Measurements from ENCODE around the gene RAB5IF. TPM values are rescaled to one million over a fixed set of nuclear protein-coding genes. Genes with fewer than 3 reads are reported as not detected.
A peak's percentile ranks its signal among the peaks of the same experiment; 100 is the strongest.

RAB5IF gene
- total and polyA plus RNA-seq, 2 of the 13 experiments (the other 11 are each of a cell fraction or from before 2014, with no cell fraction given), result 261 to 305 TPM

GRCh38 chr20:36605399-36606157 is at the start of gene RAB5IF (continued):
- TF ChIP-seq LRRFIP1 (CRISPR knock-in tag; conservative IDR thresholded peaks at IDR 0.05), result no peak; the same call in 1 of the 2 replicates
- TF ChIP-seq MED13 (CRISPR knock-in tag; IDR thresholded peaks at IDR 0.05), result peak; percentile 80
- TF ChIP-seq DMAP1 (CRISPR knock-in tag; IDR thresholded peaks at IDR 0.05), result peak; percentile 92
- peak; percentile 98 for TF ChIP-seq FOXK1 (CRISPR knock-in tag; IDR thresholded peaks at IDR 0.05; ENCODE audit: borderline replicate concordance, low read depth)
- TF ChIP-seq ZNF605 (CRISPR knock-in tag; IDR thresholded peaks at IDR 0.05), result peak; percentile 96
- TF ChIP-seq HNF4A (CRISPR knock-in tag; IDR thresholded peaks at IDR 0.05), result peak; percentile 53
- TF ChIP-seq E2F1 (CRISPR knock-in tag; IDR thresholded peaks at IDR 0.05), result peak; percentile 98
- TF ChIP-seq SALL1 (CRISPR knock-in tag; IDR thresholded peaks at IDR 0.05), result peak; percentile 97
- peak; percentile 100 for TF ChIP-seq ATF7 (IDR thresholded peaks at IDR 0.05)
- peak; percentile 99 for TF ChIP-seq ATF7 (CRISPR knock-in tag; IDR thresholded peaks at IDR 0.05)
- peak; percentile 84 for TF ChIP-seq TAF15 (IDR thresholded peaks at IDR 0.05; ENCODE audit: low read depth, low read length, poor library complexity, severe bottlenecking)
- peak; percentile 98 for TF ChIP-seq KDM5B (CRISPR knock-in tag; IDR thresholded peaks at IDR 0.05; ENCODE audit: borderline replicate concordance)
- TF ChIP-seq ZNF770 (CRISPR knock-in tag; IDR thresholded peaks at IDR 0.05), result peak; percentile 81; the same call in 1 of the 2 replicates
- TF ChIP-seq SOX13 (IDR thresholded peaks at IDR 0.05), result no peak
- peak in 1 of 2 experiments; percentile 71; a peak in 2 of 4 replicates for TF ChIP-seq SOX13 (CRISPR knock-in tag; conservative IDR thresholded peaks at IDR 0.05 in 1 of 2, IDR thresholded peaks at IDR 0.05 in 1 of 2)
- TF ChIP-seq ATF5 (CRISPR knock-in tag; IDR thresholded peaks at IDR 0.05; ENCODE audit: low read depth), result no peak; the same call in 1 of the 2 replicates
- peak; percentile 74; the same call in 1 of the 2 replicates for TF ChIP-seq ZNF543 (CRISPR knock-in tag; IDR thresholded peaks at IDR 0.05)
- TF ChIP-seq RFX1 (IDR thresholded peaks at IDR 0.05), result no peak
- peak; percentile 84 for TF ChIP-seq ZBTB43 (CRISPR knock-in tag; conservative IDR thresholded peaks at IDR 0.05)
- peak; percentile 83; the same call in 1 of the 2 replicates for TF ChIP-seq ZBTB26 (CRISPR knock-in tag; IDR thresholded peaks at IDR 0.05; ENCODE audit: borderline replicate concordance)
- TF ChIP-seq HHEX (CRISPR knock-in tag; IDR thresholded peaks at IDR 0.05), result no peak

Data from HepG2 (cell line).